GM19099 (cell line): ENCODE results near the gene ACOXL.

Experiments
- POLR2A ChIP-seq: IDR thresholded peaks from 3 replicates; pipeline ENCODE4 v1.6.1; 2011; ENCODE audit warnings: low read depth; ENCODE audit not compliant: insufficient read length; ENCODE audit errors: extremely low read depth

ACOXL gene

GRCh38 chr2:110851531-110851930 lies 119.2 kb downstream of the ACOXL start:
- TF ChIP-seq POLR2A = no peak

DNA sequence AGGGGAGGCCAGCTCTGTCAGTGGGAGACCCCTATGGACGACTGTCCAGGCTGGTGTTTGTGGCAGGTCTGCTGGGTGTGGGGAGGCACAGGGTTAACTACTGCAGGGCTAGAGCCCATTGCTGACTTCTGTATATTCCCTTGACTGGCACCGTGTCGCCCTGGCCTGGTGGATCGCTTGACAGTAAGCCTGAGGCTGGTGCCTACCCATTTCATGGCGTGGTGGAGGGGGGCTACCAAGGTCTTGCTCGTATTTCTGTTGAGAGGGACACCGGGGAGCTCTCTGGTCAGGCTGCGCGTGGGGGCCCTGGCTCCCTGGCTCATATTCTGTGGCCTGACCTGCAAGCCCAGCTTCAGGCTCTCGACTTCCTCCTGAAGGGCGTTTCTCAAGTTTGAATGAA lies 119.7 kb downstream of the ACOXL start:
- TF ChIP-seq POLR2A = no peak

DNA sequence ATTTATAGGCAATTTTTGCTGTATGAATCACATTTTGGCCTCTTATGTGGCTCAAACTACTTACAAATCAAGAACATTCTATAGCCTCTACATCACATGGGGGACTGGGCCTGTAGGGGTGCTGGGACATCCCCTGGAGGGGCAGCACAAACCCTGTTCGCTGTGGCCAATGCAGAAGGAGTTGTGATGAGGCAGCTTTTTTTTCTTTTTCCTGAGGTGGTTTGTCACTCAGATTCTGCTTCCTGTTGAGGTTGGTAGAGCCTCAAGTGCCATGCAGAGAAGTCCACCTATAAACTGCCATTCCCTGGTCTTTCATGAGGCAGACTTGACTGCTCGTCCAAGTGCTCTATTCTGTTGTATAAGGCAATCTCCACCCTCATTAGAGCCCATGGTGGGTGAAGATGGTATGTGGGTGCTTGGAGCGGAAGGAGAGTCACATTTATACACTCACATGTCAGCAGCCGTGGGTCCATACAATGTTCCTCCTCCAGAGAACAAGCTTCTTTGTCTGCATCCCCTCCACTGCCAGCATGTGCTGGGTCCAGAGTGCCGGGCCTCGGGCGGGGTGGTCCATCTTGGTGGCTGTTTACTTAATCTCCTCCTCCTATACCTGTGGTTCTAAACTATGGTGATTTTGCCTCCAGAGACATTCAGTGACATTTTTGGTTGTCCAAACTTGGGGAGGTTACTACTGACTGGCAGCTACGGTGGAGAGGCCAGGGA lies 120.3 kb downstream of the ACOXL start:
- no peak for TF ChIP-seq POLR2A

- TF ChIP-seq POLR2A = no peak
These were observed 121.1 kb downstream of the ACOXL start for GRCh38 chr2:110853516-110853915.

DNA sequence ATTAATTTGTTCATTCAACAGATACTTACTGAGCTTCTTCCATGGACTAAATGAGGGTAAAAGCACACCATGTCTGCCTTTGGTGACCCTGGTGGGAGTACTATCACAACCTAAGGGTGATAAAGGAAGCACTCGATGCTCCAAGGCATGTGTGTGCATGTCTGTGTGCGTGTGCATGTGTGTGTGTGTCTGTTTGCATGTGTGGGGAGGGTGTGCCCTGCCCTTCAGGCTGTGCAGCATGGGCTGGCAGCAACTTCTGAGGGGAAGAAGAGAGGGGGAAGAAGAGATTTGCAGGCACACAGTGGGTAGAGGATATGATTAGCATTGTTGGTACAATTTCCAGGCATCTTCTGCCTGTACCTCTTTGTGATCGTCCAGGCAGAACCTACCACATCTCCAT lies 121.6 kb downstream of the ACOXL start:
- TF ChIP-seq POLR2A = no peak

GRCh38 chr2:110854355-110855081 lies 122.1 kb downstream of the ACOXL start:
- no peak for TF ChIP-seq POLR2A

- TF ChIP-seq POLR2A = no peak
These were observed 125.9 kb downstream of the ACOXL start for GRCh38 chr2:110858135-110858725.

GRCh38 chr2:110858993-110859701 lies 126.8 kb downstream of the ACOXL start:
- TF ChIP-seq POLR2A = no peak

GRCh38 chr2:110860630-110861029 lies 128.3 kb downstream of the ACOXL start:
- no peak for TF ChIP-seq POLR2A

GRCh38 chr2:110861616-110862260 lies 129.4 kb downstream of the ACOXL start:
- no peak for TF ChIP-seq POLR2A

GRCh38 chr2:110863726-110864125 lies 131.4 kb downstream of the ACOXL start:
- no peak for TF ChIP-seq POLR2A

DNA sequence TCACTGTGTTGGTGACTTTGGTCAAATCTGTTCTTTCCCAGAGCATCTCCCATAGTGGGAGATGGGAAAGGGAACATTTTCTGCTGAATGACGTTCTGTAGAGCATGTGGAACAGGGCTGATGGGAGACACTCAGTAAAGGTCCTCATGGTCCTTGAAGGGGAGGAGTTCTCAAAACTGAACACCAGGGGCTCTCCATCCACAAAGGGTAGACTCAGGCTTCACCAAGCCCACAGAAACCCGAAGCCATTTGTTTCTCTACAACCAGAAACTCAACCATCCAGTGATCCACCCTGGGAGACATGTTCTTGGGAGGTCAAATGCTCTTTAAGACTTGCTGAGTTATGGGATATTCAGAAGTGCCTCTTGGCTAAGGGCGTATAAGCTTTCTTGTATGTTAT lies 131.8 kb downstream of the ACOXL start:
- no peak for TF ChIP-seq POLR2A

- no peak for TF ChIP-seq POLR2A
These were observed 132.4 kb downstream of the ACOXL start for GRCh38 chr2:110864731-110865130.

GRCh38 chr2:110865188-110865587 lies 132.8 kb downstream of the ACOXL start:
- no peak for TF ChIP-seq POLR2A

DNA sequence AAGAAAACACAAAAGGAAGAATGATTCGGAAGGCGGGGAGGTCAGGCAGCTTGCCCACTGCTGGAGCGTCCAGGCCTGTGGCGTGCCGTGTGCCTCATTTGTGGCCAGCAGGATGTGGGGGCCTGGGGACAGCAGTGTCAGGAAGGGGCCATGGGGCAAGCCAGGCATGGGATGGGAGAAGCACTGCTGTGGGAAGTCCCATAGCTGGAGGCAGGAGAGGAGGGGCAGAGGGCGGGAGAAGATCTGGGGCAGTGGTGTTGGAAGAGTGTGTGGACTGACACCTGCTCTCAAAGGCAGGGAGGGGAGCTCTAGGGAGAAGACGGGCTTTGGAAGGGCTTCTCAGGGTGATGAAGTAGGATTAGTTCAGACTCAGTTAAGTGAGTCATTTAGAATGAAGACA lies 133.7 kb downstream of the ACOXL start:
- no peak for TF ChIP-seq POLR2A
